Bone marrow (tissue), 2 donors: ENCODE measurements around the gene TNS3.

Experiments used
- DNase-seq, 2 donors: peaks; one replicate each; lab custom pipeline; 2025; lab: John Stamatoyannopoulos, UW

The TNS3 gene

DNA sequence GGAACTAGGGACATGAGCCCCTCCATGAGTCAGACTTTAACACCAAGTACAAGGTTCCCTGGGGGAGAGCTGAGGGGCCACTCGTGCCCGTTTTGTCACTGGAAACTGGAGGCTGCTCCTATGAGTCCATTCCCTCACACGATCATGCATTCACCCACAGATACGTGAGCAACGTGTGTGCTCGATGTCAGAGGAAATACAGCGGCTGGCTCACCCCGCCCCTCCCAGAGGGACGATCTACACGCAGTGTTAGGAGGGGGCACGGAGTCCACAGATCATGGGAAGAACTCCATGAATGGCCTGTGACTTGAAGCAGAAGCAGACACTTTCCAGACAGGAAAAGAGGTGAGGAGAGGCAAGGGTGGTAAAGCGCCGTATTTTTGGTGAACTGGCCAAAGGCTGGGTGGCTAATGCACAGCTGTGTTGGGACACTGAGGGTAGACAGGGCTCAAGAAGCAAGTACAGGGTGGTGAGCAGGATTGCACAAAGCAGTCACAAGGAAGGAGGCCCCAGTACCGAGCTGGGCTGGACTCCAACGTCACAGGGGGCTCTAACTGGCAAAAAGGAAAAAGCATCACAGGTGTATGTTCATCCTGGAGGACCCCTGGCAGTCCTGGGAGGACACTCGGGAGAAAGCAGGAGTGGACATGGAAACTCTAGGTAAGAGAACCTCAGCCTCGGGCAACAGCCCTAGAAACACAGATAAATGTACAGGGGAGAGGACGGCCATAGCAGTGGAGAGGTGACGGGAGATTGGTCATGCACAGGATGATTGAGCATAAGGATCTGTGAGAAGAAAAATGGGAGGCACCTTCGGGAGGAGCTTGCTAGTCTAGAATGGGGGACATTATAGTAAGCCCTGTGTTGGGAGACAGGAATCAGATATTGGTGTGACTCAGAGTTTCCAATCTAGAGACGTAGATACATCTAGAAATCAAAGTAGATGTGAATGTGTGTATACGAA is 41.2 kb downstream of the TNS3 start:
- DNase-seq, result no peak

DNA sequence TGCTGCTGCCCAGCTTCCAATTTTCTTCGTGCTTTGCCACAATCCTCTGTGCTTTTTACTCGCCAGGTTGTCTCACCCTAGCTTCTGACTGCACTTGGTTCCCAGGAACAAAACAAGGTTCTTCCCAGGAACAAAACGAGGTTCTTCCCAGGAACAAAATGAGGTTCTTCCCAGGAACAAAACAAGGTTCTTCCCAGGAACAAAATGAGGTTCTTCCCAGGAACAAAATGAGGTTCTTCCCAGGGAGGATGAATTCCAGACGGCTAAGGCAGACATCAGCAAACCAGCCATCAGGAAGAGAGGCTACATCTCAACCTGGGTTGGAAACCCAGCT is 41.9 kb downstream of the TNS3 start:
- no peak for DNase-seq

DNA sequence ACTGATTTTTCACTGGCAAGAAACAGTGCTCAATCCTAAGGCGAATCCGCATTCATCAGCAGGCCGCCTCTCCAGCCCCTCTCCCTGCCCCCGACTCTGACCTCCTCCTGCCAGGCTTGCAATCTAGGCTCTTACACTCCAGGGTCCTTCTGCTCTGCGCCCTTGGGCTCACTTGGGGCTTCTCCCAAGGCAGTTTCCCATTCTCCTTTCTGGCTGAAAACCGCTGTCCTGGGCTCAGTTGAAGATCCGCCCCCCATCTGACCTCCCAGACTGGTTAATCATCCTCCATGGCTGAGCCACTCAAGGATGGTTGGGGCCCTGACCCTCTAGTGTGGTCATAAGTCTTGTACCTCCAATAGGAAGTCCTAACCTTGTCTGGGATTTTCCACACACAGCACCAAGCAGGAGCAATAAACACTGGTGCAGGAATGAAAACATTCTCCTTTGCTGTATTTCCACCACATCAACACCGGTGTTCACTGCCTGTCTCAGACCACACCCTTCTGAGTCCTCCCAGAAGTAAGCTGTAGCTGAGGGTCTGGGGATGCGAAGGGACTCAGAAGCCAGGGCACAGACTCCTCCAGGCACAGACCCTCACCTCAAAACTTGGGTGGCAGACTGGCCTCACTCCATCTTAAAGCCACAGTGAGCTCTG is 42.4 kb downstream of the TNS3 start:
- DNase-seq, result no peak

DNA sequence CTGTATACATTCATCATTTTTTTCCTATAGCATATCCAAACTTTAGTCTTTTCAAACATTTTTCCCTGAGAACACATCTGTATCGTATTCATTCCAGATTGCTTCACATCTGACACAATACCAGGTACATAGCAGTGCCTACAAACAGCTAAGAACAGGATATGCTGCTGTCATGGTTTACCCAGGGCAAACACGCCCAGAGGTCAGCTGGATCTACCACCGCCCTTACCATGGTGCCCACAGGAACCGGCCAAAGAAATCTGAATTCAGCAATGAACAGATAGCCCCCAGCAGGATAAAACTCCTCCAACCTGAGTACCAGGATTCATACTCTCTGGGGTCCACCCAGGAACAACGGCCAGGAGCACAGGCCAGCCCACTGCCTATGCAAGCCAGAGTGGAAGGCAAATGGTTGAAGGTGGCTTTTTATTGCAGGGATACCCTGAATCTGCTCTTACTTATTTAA is 43.0 kb downstream of the TNS3 start:
- DNase-seq, result no peak

DNA sequence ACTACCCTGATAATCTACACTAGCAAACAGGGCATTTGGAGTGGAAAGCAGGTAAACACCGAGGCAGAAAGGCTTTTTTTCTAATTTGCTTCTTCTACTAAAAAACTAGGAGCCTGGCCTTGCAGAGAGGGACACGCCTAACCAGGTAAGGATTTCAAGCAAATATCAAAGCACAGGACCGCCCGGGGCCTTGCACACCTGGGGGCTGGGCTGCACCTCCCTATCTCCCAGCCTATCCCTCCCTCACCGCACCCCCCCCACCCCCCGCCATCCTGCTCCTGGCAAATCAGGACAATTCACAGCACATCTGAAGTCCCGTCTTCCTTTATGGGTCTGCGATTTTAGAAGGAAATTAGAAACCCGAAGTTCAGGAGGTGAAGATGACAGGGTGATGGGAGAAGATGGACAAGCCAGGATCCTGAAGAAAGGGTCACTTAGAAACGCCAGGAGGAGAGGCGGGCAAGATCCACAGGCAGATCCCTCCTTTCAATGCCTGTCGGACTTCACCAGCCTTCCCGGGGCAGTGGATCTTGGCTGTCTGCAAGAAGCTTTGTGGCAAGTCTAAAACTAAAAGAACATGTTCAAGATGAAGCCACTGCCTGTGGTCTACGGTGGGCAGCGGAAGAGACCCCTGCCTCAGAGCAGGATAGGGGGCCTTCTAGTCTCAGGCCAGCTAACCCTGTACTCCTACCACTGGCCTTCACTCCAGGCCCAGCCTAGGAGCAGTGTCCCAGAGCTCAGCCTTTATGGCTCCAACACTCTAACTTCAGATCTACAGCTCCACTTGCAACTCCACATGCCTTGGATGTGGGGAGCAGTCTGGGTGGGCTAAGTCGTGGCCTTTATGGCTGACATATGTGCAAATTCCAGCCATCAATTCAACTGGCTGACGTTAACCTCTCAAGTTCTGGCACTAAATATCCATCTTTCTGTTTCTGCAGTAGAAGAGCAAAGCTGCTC is 43.9 kb downstream of the TNS3 start:
- no peak for DNase-seq

DNA sequence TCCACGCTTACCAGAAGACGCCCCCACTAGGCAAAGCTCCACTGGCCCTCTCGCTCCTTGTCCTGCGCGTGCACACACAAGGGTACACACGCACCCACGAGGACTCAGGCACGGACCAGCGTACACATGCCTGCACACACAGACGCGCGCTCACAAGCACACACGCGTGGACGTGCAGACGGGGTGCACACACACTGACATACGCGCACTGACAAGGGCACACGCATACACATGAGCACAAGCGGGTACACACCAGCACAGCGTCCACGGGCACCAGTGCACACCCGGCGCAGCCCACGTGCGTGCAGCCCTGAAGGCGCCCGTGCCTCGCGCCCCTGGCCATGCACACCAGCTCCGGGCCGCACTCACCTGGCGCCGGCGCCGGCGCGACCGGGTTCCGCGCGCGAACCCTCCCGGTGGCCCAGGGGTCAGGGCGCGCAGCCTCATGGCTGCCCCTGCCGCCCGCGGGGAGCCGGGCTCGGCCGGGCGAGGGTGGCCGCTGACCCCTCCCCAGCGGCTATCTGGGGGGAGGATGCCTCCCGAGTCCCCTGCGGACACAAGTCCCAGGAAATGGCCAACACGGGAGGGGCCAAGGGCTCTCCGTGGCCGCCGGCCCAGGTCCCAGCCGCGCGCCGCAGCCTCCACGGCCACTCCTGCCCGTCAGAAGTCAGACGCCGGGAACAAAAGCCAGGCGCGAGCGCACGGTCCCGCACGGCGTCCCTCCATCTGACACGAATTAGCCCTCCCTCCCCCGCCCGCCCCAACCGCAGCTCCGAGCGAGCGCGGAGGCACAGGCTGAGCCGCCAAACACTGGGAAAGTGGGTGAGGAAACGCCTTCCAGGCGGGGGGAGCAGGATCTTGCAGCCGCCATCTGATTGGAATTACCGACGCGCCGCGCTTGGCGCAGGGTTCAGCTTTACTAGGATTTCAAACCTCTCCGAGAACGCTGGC is 45.0 kb downstream of the TNS3 start:
- DNase-seq, result no peak

DNA sequence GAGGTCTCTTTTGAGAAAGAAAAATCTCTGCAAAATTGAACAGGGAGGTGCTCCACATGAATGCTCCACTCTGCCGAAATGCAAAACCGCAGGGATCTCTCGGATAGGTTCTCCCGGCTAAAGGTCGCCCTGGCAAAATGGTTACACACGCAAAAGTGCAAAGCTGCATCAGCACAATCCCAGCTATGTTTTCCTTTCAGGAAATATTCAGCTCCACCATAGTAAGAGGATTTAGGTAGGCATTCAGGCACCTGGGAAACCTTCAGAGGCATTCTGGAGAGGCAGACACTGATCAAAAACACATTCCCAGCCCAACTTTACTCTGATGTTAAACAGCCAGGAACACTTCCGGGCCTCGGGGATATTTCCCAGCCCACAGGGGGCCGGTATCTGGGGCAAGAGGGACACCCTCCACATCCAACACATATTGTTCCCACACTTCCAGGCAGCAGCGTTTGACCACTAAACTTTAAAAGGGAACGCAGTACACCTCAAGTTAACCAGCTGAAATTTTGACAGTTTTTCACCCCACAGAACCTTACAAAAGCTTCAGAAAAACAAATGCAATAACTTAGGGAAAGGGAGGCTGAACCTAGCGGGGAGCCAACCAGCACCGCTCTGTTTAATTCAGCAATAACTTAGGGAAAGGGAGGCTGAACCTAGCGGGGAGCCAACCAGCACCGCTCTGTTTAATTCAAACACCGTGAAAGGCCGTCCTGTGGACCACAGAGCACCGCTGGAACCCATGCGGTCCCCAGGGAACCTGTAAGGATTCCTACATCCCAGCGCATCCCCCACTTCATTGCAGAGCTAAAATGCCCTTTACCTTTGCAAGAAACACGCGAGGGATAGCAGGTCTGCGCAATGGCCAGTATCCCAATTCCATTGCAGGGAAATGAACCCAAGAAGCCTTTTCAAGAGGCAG is 45.9 kb downstream of the TNS3 start:
- DNase-seq, result no peak

DNA sequence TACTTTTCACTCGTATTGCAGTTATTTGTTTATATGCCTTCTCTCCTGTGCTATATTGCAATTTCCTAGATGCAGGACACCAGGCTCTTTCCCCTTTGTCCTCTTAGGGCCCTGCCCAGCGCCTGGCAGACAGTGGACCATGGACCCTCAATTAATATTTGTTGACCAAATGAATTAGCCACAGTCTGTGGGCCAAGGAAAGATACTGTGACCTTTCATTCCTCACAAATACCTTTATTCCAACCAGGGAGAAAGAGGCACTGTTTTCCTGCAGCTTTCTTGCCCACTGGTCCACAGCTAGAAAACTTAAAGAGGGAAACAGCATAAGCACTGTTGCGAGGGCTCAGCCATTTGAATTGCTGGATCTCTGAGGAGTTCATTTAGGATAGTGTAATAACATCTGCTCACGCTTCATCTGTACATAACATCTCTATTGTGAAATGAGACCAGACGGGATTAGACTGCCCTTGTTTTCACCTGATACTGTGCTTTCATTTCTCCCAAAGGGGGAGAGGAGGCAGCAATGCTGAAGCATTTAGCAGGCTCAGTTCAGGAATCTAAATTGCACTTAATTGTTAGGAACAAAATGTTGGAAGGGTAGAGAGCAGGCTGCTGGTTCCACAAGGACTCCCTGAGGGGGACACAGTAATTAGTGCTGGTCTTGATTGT is 46.7 kb downstream of the TNS3 start:
- DNase-seq, result no peak

DNA sequence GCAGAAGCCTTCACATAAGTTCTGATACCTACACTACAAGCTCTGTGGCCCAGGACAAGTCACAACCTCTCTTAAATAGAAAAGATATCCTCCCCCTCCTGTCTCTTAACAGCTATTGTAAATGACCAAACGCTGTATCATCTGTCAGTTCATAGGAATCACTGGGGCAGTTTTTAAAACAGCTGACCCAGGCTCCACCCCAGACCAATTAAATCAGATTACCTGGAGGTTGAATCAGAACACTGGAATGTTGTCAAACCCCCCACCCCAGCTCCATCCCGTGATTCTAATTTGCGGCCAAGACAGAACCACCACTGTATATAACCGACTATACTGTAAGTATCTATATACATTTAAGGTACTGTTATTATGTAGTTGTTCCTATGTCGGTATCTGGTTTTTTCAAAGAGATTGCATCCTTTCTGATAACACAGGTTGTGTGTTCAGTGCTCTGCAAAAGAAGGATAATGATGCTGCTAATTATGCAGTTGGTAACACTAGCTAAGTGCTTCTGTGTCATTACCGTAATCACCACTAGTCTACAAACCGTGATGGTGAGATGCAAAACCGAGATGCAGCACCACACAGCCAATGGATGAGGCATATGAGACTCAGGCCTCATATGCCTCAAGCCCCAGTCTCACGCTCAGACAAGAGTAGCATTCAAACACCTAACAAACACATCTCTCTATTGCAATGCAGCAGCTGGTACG is 47.4 kb downstream of the TNS3 start:
- DNase-seq, result no peak

DNA sequence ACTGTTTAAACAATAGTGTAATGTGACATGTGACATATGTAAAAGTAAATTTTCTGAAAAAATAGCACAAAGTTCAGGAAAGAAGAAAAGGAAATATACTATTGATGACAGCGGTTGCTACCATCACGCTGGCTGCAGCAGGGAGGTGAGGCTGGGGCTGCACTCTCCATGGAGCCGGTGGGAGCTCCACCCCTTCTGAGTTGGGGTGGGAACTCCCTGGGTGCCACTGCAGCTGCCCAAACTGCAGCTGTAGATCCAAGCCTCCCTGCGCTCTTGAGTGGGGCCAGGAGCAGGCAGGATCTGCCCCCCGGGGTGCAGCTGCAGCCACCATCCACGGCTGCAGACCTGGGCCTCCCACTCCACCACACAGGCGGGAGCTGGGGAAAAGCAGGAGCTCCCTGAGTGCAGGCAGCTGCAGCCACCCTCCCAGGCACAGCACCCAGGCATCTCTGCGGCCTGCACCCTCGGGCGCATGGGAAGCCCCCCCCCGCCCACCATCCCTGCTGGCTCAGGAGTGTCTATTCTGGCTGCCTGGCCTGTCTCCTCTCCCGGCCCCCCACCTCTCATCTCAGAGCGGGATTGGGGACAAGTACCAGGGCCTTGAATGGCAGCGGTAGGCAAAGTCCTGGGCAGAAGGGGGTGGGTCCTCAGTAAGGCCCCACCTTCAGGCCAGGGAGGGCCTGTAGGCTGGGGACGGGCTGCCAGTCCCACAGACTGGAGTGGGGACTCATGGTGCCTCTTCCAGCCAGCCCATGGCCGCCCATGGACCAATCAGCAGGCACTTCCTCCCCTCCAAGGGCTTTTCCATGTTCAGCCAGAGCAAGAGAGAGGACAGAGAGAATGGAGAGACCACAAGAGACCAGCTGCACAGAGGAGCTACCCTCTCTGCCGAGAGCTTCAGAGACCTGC is 50.1 kb downstream of the TNS3 start:
- no peak for DNase-seq

DNA sequence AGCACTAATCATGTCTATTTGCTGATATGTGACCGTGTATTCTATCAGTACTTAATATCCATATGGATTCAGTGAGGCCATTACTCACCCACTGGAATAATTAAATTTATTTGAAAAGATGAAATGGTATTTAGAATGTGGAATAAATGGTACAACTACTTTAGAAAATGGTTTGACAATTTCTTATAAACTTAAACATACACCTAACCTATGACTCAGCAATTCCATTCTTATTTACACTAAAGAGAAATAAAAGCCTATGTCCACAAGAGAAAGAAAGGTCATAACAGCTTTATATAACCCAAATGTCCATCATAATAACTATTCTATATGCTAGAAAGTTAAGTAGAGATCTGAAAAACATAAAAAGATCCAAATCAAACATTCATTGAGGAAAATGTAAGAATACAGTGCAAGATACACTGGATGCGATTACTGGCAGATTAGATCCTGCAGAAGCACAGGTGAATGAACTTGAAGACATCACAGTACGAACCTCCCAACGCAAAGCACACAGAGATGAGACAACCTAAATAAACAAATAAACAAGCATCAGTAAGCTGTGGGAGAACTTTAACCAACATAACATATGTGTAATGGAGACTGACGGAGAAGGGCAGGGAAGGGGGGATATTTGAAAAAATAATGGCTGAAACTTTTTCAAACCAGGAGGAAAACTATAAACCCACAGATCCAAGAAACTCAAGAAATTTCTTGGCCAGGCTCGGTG is 51.9 kb downstream of the TNS3 start:
- no peak for DNase-seq

DNA sequence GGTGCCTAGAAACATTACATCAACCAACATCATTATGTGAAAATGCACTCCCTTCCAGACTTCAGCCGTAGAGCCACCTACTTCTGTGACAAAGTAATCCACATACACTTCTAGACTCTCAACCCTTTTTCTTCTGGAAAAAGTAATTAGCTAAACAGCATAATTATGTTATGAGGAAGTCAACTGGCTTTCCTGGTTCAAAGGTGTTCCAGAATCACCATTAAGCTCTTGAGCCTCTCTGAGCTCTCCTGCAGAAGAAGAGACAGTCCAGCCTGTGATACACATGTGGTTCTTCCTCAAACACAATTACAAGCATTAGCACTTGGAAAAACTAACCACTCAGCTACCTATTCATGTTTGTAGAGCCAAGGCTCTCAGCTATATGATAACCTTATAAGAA is 52.5 kb downstream of the TNS3 start:
- no peak for DNase-seq

DNA sequence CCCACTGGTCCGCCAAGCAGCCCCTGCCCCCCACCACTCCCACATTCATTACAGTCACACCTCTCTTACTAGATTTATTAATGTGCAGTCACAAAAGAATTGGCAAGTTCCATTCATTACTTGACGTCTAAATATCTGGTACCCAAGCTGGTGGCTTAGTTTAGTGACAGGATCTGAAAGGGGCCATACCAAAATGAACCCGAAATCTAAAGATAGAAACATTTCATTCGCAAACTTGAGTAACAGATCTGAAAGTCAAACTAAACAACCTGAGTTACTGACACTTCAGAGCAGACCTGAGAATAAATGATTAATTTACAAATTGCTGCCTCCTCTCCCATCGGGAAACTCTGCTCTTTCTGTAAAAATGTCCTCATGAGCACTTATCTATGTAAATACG is 53.4 kb downstream of the TNS3 start:
- DNase-seq, result no peak

DNA sequence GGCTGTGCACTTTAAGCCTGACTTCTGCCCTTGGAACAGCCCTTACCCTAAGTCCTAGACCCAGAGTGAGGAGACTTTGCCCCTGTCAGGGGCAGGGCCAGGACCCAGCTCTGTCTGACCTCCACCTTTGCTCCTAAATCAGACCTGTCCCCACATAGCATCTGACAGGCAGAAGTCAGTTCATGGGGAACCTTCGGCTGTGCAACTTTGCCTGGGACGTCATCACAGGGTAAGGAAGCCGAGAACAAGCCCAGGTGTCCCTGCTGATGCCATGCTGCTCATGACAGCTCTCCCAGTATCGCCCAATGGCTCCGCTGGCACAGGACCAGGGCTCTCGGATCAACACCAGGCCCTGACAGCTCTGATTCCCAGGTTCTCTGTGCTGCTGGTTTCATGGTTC is 55.4 kb downstream of the TNS3 start:
- no peak for DNase-seq

DNA sequence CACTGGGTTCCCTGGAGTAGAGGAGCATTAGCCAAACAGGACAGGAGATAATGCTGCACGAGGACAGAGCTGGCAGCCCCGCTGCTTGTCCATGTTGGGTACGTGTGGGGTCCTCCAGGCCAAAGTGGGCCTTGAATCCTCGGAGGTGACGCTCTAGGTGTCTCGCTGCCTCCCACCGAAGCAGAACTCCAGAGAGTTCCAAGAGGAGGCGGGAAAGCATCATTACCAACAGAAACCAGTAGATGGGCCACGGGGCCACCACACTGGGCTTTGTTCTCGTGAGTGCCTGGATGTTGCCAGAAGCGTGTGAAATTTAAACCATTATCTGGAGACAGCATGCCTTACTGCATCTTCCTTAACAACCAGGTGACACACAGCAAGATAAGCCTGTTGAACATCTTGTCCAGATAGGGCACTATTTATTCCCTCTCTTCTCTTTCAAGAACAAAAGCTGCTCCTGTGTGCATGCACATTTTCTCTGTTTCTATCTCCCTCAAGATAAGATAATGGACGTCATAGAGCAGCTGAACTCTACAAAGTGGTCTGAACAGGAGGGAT is 56.8 kb downstream of the TNS3 start:
- no peak for DNase-seq

DNA sequence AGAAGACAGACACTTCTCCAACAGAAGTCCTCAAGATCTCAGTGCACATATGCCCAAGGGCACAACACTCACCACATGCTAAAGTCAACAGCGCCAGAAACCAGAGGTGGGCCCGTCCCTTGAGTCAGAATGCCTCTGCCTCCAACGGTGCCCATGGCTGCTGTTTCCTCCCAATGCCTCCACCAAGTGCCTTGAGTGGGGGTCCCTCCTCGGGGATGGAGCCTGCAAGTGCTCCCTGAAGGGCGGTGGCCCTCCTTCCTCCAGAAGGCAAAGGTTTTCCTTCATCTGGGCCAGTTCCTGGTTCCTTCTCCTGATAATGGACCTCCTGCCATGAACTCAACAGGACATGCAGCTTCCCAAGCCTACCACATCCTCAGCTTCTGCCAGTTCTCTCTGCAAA is 58.5 kb downstream of the TNS3 start:
- DNase-seq, result no peak
